ENCODE data around the gene ANKH. TPM values are rescaled to one million over a fixed set of nuclear protein-coding genes. Genes with fewer than 3 reads are reported as not detected.
"Not testable (repeated sequence)": the region's sequence is repeated elsewhere in the genome, so short reads cannot be mapped to it uniquely, and the experiment has no call there.

The ANKH gene
- 4.7 and 6.3 TPM in 2 replicates for total RNA-seq (2022)
- Bru-seq, nascent RNA: percentile 43 among the genes with signal in this experiment
- BruChase-seq, experiment 1, labeled RNA remaining after a 2-hour chase: percentile 41 among the genes with signal in this experiment
- BruChase-seq, experiment 2, labeled RNA remaining after a 6-hour chase: percentile 42 among the genes with signal in this experiment
- long read RNA-seq, full-length matches to known transcripts: 5 of 9 reads
- long read RNA-seq, partial matches to known transcripts: 0 of 9 reads
- long read RNA-seq, other reads (novel, unspliced or antisense): 4 of 9 reads

DNA sequence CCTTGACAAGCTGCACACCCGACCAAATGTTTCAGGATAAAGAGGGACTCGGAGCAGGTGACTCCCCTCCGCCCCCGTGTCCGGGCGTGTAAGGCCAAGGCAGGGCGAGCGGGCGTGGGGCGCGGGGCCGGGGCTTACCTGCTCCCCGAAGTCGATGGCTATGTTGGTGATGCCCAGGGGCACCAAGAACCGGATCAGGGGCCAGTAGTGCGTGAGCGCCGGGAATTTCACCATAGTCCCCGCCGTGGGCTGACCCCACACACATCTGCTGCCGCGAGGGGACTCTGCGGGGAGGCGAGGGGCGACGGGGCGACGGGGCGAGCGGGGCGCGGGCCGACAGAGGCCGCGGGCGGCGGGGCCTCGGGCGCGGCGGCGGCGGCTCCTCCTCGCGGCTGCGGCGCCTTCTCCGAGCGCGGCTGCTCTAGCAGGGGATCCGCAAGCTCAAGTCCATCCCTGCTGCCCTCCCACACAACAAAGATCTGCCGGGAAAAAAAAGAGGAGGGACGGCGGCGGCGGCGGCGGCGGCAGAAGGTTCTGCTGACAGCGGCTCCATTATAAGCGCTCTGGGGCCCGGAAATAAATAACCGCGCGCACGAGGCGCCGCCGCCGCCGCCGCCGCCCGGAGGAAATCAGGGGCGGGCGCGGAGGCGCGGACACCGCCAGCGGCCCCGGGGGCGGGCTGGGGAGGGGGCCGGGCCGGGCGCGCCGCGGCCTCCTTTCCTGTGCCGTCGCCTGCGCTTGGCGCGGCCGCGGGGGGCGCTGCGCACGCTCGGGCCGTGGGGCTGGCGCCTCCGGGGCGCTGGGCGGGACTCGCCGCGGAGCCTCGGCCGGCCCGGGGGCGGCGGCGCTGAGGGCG, at the start of gene ANKH:
Gene ANKH, minus strand, starts transcription at position 565 of the 856 bp plus-strand sequence. Its CDS starts 331 bp downstream, at position 234.
- POLR2A ChIA-PET: no interaction called here
- CTCF ChIA-PET: interaction anchor here (0.6 to 0.9 kb wide), 3 partner anchors 13 to 1875 kb away, joined by 3 to 5 read pairs (median 3); no protein-coding TSS in a partner anchor
- peak within 1 kb of the TSS; percentile 67 for H3K4me3 ChIP-seq (ENCODE audit: low read depth, low read length)
- no peaks in the 10 kb centered on the region for H3K9me3 ChIP-seq
- TF ChIP-seq, protein P1, sequence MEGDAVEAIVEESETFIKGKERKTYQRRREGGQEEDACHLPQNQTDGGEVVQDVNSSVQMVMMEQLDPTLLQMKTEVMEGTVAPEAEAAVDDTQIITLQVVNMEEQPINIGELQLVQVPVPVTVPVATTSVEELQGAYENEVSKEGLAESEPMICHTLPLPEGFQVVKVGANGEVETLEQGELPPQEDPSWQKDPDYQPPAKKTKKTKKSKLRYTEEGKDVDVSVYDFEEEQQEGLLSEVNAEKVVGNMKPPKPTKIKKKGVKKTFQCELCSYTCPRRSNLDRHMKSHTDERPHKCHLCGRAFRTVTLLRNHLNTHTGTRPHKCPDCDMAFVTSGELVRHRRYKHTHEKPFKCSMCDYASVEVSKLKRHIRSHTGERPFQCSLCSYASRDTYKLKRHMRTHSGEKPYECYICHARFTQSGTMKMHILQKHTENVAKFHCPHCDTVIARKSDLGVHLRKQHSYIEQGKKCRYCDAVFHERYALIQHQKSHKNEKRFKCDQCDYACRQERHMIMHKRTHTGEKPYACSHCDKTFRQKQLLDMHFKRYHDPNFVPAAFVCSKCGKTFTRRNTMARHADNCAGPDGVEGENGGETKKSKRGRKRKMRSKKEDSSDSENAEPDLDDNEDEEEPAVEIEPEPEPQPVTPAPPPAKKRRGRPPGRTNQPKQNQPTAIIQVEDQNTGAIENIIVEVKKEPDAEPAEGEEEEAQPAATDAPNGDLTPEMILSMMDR (IDR thresholded peaks at IDR 0.05; ENCODE audit: insufficient read depth in 1 of 2, low read depth in 1 of 2, low read length in 1 of 2, severe bottlenecking in 1 of 2, unreplicated experiment in 1 of 2): peak in 1 of 2 experiments; percentile 16
- no peak within 1 kb of the TSS for H3K27ac Mint-ChIP-seq (ENCODE audit: unreplicated experiment)
- BruUV-seq (replicated peaks): no TSS peak
- H3K27me3 ChIP-seq (replicated peaks; ENCODE audit: control insufficient read depth, insufficient read depth, low read length): peaks cover 2% of the 10 kb centered on the region
- intact Hi-C loops (cut with micrococcal nuclease; ENCODE audit: unreplicated experiment): loop anchor here (1.0 to 5.0 kb wide), 2 partner anchors 131 to 144 kb away; no protein-coding TSS in a partner anchor
- peaks cover 13% of the 10 kb centered on the region for H3K4me1 Mint-ChIP-seq (ENCODE audit: low read depth, unreplicated experiment)
- H3K4me1 ChIP-seq: no peaks in the 10 kb centered on the region
- peaks cover 6% of the 10 kb centered on the region for H3K36me3 Mint-ChIP-seq (ENCODE audit: insufficient read depth, unreplicated experiment)
- peak; percentile 61 to 86 for DNase-seq
- H3K27me3 Mint-ChIP-seq (ENCODE audit: insufficient read depth, unreplicated experiment): peaks cover 19% of the 10 kb centered on the region
- H3K36me3 ChIP-seq (ENCODE audit: control insufficient read depth, insufficient read depth, low read length): no peaks in the 10 kb centered on the region
- H3K9me3 Mint-ChIP-seq (ENCODE audit: unreplicated experiment): no peaks in the 10 kb centered on the region
- H3K4me3 Mint-ChIP-seq (ENCODE audit: unreplicated experiment): peak within 1 kb of the TSS; percentile 70

DNA sequence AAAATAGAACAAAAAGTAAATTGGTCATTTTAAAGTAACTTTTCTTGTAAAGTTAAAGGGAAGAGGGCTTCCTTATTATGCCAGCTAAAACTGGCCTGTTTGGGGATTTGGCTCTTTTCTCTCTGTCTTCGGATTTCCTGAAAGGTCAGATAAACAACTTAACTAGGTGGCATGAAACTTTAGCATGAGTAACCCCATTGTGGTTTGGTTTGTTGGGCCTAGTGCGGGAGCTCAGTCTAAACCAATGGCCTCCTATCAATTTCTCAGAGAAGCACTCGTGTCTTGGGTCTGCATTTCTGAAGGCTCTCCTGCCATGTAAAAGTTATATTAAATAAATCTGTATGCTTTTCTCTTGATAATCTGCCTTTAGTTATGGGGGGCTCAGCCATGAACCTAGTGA, 48.5 kb upstream of the ANKH start:
- ChIA-PET POLR2A (no interaction called here), CTCF (no interaction called here)
- TF ChIP-seq, protein P1 (IDR thresholded peaks at IDR 0.05; ENCODE audit: insufficient read depth in 1 of 2, low read depth in 1 of 2, low read length in 1 of 2, severe bottlenecking in 1 of 2, unreplicated experiment in 1 of 2): no peak
- peaks cover 10% of the 10 kb centered on the region for H3K27me3 Mint-ChIP-seq (ENCODE audit: insufficient read depth, unreplicated experiment)
- no peak for DNase-seq
- Histone ChIP-seq H3K27me3 (replicated peaks; ENCODE audit: control insufficient read depth, insufficient read depth, low read length) (no peaks in the 10 kb centered on the region), H3K4me3 (ENCODE audit: low read depth, low read length) (no peak overlapping the region), H3K9me3 (no peaks in the 10 kb centered on the region), H3K36me3 (ENCODE audit: control insufficient read depth, insufficient read depth, low read length) (no peaks in the 10 kb centered on the region), H3K4me1 (no peaks in the 10 kb centered on the region)
- intact Hi-C loops (cut with micrococcal nuclease; ENCODE audit: unreplicated experiment): no loop called here
- no peaks in the 10 kb centered on the region for H3K4me1 Mint-ChIP-seq (ENCODE audit: low read depth, unreplicated experiment)
- H3K27ac Mint-ChIP-seq (ENCODE audit: unreplicated experiment): no peak overlapping the region
- H3K9me3 Mint-ChIP-seq (ENCODE audit: unreplicated experiment): no peaks in the 10 kb centered on the region
- BruUV-seq (replicated peaks): no TSS peak
- no peaks in the 10 kb centered on the region for H3K36me3 Mint-ChIP-seq (ENCODE audit: insufficient read depth, unreplicated experiment)
- H3K4me3 Mint-ChIP-seq (ENCODE audit: unreplicated experiment): no peak overlapping the region

- H3K4me1 Mint-ChIP-seq (ENCODE audit: low read depth, unreplicated experiment); H3K36me3 ChIP-seq (ENCODE audit: control insufficient read depth, insufficient read depth, low read length); H3K9me3 ChIP-seq; H3K27me3 ChIP-seq (replicated peaks; ENCODE audit: control insufficient read depth, insufficient read depth, low read length); H3K27ac Mint-ChIP-seq (ENCODE audit: unreplicated experiment); H3K4me3 Mint-ChIP-seq (ENCODE audit: unreplicated experiment); intact Hi-C loops (cut with micrococcal nuclease; ENCODE audit: unreplicated experiment); H3K4me3 ChIP-seq (ENCODE audit: low read depth, low read length); CTCF ChIA-PET; POLR2A ChIA-PET; H3K4me1 ChIP-seq; H3K36me3 Mint-ChIP-seq (ENCODE audit: insufficient read depth, unreplicated experiment); DNase-seq; BruUV-seq (replicated peaks); H3K27me3 Mint-ChIP-seq (ENCODE audit: insufficient read depth, unreplicated experiment); H3K9me3 Mint-ChIP-seq (ENCODE audit: unreplicated experiment): not testable (repeated sequence)
Observed at GRCh38 chr5:14919106-14919505, 47.5 kb upstream of the ANKH start.

Data from Caco-2 (cell line).